HG03342 (cell line): ENCODE results near the gene HHIPL1.

Source experiments
- ATAC-seq: cut with Tn5 transposase; IDR thresholded peaks from one replicate; pipeline ENCODE4 v1.9.1; 2021; ENCODE audit warnings: mild to moderate bottlenecking, moderate library complexity; ENCODE audit not compliant: unreplicated experiment

The HHIPL1 gene

DNA sequence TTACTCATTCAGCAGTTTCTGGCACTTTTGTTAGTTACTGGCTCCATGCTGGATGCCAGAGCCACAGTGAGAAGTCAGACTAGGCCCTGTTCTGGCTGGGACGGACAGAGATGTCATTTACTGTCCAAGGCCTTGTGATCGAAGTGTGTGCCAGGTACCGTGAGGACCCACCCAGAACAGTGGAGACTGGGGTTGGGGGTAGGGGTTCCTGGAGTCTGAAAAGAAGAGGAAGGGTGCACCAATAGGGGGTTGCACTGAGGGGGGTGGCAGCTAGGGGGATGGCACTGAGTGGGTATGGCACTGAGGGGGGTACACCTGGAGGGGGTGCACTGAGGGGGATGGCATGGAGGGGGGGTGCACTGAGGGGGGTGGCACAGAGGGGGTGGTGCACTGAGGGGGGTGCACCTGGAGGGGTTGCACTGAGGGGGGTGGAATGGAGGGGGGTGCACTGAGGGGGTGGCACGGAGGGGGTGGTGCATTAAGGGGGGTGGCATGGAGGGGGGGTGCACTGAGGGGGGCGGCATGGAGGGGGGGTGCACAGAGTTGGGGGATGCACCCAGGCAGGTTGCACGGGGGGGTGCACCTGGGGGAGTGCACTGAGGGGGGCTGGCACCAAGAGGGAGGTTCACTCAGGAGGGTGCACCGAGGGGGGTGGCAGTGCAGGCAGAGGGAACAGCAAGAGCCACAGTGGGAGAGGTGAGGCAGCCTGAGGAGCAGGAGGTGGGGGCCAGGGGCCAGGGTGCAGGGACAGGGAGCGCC, 28.6 kb downstream of the HHIPL1 start:
- no peak for ATAC-seq

DNA sequence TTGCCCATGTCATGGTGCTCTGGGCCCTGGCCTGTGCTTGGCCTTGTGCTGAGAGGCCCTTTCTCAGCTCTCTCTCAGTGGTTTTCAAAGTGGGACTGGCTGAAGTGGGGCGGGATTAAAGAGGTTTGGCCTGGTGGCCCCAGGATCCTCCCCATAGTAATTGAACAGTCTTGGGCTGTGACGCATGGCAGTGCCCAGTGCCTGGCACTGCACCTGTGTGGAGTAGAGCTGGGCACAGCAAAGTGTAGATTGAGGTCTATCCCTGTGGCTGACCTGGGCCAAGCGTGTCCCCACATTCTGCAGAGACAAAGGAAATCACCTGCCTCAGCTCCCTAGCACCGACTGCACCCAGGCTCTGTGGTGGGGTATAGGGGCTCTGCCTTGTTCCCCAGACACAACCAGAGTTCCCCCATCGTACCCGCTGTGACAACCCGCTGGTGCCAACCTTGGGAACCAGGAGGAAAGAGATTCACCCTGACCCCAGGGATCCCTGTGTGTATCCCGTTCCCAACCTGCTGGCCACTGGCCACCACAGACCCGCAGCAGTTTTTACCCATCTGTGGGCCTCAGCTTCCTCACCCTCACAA, 29.2 kb downstream of the HHIPL1 start:
- ATAC-seq: no peak

DNA sequence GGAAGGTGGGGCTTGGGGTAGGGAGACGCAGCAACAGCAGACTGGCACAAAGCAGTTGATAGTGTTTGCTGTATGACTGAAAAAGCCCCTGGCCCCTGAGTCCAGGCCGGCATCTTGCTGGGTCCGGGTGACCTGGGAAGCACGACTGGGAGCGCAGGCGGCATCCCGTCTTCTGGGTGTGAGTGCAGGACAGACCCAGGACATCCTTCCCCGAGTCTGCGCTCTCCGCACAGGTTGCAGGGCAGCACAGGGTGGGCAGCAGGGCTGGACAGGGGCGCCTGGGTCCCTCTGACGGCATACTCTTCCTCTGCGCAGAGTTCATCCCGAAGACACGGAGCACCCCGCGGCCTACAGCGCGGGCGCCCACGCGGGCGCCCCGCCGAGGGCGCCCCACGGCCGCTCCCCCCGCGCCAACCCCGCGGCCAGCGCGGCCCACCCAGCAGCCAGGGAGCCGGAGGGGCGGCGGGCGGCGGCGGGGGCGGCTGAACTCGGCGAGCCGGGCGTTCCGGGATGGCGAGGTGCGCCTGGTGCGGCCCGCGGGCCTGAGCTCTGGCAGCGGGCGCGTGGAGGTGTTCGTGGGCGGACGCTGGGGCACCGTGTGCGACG, 29.9 kb downstream of the HHIPL1 start:
- ATAC-seq: no peak

GRCh38 chr14:99675382-99675835, 30.5 kb downstream of the HHIPL1 start:
- no peak for ATAC-seq

- ATAC-seq: no peak
Measured at GRCh38 chr14:99675951-99676350, 31.0 kb downstream of the HHIPL1 start.

- no peak for ATAC-seq
Measured at GRCh38 chr14:99676657-99677056, 31.7 kb downstream of the HHIPL1 start.

- no peak for ATAC-seq
Measured at GRCh38 chr14:99677231-99678140, 32.6 kb downstream of the HHIPL1 start.

DNA sequence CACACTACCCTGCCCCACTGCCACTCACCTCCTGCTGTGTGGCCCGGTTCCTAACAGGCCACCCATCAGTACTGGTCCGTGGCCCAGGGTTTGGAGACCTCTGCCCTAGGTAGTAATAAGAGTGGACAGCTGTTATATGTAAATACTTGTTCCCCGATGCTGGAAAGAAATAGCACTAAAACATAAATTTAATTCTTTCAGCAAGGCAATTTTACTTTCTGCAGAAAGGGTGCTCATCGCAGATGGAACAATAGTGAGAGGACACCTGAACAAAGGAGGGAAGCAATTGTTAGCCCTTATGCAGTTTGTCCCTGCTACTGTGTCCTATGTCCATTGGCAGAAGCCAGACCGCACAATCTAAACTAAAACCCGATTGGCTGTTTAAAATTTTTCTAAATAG, 33.3 kb downstream of the HHIPL1 start:
- no peak for ATAC-seq

- ATAC-seq: no peak
Measured at GRCh38 chr14:99679111-99679510, 34.2 kb downstream of the HHIPL1 start.

DNA sequence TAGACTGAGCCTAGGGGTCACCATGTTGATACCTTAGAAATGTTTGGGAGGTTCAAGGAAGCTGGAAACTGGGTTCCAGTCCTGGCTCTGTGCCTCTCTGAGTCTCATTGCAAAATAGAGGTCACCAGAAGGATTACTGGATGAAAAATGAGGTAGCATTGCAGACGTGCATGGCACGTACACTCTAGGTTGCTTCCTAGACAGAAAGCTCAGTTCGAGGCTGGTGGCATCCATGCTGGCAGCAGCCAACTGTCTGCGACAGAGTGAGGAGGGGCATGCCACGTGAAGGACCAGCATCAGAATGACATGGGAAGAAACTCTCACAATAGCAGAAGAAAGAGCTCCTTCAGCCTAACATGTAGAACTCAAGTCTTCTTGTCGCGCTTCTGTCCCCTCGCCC, 34.6 kb downstream of the HHIPL1 start:
- no peak for ATAC-seq

DNA sequence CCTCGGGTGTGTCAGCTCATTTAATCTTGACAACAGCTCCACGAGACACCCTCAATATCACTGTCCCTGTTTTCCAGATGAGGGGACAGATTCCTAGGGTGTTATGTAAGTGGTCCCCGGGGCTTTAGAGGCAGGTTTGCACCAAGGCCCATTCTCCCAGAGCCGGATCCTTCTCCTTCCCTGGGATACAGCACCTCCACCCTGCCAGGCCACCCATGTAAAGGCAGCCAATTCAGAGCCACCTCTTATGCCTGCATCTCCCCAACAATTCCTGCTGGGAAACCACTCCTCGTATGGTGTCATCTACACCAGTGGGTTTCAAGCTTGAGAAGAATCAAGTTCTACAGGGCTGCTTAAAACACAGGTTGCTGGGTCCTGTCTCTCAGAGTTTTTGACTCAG, 35.1 kb downstream of the HHIPL1 start:
- no peak for ATAC-seq

DNA sequence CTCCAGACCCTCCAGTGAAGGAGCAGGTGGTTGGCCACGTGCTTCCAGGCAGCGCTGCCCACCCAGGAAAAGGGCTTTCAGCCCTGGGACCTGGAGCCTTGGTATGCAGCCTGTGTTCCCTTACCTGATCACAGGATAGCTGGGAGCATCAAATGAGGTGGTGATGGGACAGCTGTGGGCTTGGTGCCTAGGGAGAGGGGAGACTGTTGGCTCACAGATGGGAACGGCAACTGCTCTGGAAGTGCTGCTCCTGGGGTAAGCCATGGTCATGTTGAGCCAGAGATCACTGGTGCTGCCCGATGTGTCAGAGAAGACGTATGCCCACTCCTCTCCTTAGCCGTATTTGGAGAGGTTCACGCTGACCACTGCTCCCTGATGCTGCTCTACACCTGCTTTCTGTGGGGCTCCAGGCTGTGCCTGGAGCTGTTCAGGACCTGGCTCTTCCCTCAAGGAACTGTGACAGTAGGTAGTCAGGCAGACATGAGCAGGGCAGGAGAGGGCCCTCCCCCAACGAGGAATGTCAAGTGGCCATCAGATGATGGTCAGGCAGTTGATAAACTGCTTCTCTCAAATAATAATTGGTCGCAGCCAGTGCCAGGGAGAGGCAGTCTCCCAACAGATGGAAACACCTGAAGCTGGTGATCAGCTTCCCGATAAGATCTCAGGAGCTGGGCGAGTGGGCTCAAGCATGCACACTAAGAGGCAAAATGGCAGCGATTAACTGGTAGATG, 36.3 kb downstream of the HHIPL1 start:
- ATAC-seq: no peak

DNA sequence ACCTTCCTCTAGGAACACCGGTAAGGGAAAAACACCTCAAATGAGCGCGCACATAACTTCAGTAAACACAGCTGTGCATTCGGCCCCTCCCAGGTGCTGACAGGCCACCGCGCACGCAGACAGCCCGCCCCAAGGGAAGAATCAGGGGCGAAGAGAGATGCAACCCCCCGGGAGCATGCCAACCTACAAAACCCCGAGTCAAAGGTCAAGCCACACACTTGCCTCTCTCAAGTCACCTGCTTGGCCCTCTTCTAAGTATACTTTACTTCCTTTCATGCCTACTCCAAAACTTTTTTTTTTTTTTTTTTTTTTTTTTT, 36.9 kb downstream of the HHIPL1 start:
- ATAC-seq: no peak

DNA sequence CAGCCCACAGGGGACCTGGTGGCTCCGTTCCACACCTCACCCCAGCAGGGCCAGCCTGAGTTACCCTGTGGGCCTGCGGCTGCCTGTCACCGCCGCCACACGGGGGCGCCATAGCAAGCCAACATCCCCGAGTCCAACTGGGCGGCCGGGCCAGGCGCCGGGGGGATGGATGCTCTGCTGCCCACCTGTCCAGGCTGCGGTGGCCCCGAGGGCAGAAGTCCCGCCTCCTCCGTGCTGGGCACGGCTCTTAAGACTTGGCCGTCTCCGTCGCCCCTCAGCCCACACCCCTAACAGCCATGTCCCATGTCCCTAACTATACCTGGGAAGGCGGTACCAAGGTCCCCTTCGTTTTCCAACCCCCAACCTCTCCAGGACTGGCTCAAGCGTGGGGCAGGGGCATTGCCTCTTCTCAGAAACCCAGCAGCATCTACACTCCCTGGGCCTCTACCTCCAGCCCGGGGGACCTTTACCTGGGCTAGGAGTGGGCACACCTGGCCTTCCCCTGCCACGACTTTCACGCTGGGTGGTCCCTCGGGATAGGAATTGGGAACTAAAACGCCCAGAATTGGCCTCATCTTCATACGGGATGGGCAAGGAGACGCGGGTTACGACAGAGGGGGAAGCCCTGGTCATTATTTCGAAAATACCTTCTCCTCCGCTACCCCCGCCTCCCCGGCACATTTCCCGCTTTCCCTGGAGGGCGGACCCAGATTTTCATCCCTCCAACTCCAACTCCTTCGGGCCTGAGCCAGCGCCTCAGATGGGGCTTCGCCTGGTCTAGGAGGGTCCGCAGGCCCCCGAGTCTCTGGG, 38.1 kb downstream of the HHIPL1 start:
- ATAC-seq: peak; percentile 37

- ATAC-seq: peak; percentile 90
Measured at GRCh38 chr14:99683619-99684409, 38.9 kb downstream of the HHIPL1 start, which contains the start of gene CYP46A1. TSS of gene CYP46A1 (plus strand) at chr14:99684298. CDS start at chr14:99684418, 120 bp downstream.

GRCh38 chr14:99684410-99684934, 39.5 kb downstream of the HHIPL1 start:
- peak; percentile 25 for ATAC-seq

- ATAC-seq: no peak
Measured at GRCh38 chr14:99685151-99685591, 40.2 kb downstream of the HHIPL1 start.

DNA sequence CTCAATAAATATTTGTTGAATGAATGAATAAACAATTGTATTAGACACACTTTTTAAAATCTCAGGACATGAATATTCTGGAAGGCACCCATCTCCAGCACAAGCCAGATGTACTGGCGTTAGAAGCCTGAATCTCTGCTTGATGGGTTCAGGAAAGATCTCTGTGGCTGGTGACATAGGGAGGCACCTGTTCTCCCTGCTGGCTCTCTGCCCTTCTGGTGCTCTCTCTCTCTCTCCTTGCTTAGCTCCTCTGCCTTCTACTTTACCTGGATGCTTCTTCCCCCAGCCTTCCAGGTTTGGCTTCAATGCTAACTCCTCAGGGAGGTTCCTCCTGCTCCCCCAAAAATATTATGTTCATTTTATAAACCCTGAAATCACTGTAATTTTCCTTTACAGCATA, 40.7 kb downstream of the HHIPL1 start:
- ATAC-seq: no peak
